CD4-positive, alpha-beta T cell treated with Interleukin-12 subunit alpha and Interleukin-12 subunit beta, for 1 hour (primary cell): ENCODE results near the gene KCNG2.
"Not testable (repeated sequence)": the region's sequence is repeated elsewhere in the genome, so short reads cannot be mapped to it uniquely, and the experiment has no call there.

ENCODE experiments used
- DNase-seq: peaks from one replicate; pipeline ENCODE4 v3.0.0-alpha.2; 2020

Gene KCNG2

GRCh38 chr18:79856119-79857007 is 58.6 kb downstream of the KCNG2 start:
- no peak for DNase-seq

DNA sequence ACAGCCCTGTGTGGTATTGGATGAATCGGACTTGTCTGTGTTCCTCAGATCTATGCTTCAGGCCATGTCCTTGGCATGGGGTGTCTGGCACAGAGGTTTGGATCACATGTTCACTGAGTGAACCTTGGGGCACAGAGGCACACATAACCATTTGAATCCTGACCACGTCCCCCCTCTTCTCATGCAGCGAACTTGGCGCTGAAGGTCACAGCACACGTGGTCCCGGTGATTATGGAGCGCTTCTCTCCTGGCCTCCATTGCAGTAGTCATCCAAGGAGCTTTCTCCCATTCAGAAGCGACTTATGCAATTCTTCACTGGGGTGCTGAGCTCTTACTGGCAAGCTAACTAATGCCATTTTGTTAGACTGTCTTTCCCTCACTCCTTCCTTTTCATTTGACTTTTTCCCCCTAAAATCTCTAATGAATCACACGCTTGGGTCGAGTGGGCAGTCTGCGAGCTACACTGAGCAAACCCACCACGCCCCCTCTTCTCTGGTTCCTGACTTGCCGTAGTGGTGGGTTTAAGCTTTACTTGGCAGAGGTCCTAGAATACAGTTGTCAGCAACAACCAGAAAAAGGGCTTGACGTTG is 59.4 kb downstream of the KCNG2 start:
- no peak for DNase-seq

DNA sequence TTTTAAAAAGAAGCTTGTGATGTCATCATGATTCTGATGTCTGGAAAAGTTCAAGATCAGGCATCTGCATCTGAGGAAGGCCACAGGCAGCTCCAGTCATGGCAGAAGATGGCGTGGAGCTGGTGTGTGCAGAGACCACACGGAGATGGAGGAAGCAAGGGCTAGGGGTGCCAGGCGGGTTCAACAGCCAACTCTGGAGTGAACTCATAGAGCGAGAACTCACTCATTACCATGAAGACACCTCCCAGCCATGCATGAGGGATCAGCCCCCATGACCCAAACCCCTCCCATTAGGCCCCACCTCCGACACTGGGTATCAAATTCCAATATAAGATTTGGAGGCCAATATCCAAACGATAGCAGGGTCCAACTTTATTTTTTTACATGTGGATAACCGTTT is 61.6 kb downstream of the KCNG2 start:
- DNase-seq, result no peak

DNA sequence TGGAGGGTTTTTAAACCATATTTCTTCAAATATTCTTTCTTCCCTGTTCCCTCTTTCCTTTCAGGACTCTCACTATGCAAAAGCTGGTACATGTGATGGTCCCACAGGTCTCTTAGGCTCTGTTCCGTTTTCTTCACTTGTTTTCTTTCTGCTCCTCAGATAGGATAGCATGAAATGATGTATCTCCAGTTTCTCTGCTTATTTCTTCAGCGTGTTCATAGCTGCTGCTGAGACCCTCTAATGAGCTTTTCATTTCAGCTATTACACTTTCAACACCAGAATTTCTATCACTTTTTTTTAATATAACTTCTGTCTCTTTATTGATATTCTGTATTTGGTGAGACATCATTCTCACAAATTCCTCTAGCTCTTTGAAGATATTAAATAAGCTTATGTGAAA is 63.9 kb downstream of the KCNG2 start:
- no peak for DNase-seq

DNA sequence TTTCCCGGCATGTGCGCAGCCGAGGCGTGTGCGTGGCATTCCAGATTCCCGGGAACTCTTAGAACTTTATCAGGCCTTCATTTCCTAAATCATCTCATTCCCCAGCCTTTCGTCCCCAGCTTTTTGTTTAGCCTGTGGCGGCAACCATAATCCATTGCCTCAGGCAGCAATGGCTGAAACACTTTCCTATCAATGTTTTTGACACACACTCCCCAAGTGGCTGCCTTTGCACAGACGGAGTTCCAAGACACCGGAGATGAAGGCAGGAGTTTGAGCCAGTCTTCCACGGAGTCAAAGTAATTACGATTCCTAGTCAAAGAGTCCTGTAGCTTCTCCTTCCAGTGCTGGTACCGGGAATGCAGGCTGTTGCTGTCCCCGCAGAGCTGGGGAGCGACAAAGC is 64.8 kb downstream of the KCNG2 start:
- no peak for DNase-seq

GRCh38 chr18:79863161-79864005 is 65.6 kb downstream of the KCNG2 start:
- no peak for DNase-seq

DNA sequence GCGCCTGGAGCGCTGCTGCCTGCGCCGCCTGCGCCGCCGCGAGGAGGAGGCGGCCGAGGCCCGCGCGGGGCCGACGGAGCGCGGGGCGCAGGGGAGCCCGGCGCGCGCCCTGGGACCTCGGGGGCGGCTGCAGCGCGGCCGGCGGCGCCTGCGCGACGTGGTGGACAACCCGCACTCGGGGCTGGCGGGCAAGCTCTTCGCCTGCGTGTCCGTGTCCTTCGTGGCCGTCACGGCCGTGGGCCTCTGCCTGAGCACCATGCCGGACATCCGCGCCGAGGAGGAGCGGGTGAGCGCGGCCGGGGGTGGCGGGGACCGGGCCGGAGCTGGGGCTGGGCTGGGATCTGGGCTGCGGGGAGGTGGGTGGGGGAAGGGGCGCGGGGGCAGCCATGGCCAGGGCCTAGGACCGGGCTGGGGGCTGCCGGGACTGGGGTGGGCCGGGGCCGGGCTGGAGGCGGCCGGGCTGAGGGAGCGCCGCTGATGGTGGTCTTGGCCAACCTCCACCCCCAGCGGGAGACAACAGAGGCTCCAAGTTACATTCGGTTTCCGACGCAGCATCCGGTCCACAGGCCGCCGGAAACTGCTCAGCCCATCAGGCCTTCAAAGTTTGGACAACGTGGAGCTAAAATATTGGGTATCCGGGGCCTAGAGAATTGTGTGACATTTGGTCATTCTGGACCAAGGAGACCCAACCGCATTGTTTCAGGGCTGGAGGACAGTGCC is 66.4 kb downstream of the KCNG2 start:
- no peak for DNase-seq

GRCh38 chr18:79864955-79865354 is 67.2 kb downstream of the KCNG2 start:
- DNase-seq, result not testable (repeated sequence)

DNA sequence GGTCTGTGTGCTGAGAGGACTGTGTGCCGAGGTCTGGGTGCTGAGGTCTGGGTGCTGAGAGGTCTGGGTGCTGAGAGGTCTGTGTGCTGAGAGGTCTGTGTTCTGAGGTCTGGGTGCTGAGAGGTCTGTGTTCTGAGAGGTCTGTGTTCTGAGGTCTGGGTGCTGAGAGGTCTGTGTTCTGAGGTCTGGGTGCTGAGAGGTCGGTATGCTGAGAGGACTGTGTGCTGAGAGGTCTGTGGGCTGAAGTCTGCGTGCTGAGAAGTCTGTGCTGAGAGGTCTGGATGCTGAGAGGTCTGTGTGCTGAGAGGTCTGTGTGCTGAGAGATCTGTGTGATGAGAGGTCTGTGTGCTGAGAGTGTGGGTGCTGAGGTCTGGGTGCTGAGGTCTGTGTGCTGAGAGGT is 68.2 kb downstream of the KCNG2 start:
- DNase-seq, result not testable (repeated sequence)

DNA sequence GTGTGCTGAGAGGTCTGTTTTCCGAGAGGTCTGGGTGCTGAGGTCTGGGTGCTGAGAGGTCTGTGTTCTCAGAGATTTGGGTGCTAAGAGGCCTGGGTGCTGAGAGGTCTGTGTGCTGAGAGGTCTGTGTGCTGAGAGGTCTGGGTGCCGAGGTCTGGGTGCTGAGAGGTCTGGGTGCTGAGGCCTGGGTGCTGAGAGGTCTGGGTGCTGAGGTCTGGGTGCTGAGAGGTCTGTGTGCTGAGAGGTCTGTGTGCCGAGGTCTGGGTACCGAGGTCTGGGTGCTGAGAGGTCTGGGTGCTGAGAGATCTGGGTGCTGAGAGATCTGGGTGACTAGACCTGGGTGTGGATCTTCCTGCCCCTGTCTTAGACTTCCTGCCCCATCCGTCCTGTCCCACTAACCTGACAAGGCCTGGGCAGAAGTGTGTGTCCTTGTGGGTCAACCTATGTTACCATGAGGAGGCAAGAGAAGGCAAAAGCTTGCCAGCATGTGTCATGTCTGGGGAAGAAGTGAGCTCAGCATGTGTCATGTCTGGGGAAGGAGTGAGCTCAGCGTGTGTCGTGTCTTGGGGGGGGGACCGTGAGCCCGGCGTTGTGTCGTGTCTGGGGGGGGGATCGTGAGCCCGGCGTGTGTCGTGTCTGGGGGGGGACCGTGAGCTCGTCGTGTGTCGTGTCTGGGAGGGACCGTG is 69.3 kb downstream of the KCNG2 start:
- no peak for DNase-seq

DNA sequence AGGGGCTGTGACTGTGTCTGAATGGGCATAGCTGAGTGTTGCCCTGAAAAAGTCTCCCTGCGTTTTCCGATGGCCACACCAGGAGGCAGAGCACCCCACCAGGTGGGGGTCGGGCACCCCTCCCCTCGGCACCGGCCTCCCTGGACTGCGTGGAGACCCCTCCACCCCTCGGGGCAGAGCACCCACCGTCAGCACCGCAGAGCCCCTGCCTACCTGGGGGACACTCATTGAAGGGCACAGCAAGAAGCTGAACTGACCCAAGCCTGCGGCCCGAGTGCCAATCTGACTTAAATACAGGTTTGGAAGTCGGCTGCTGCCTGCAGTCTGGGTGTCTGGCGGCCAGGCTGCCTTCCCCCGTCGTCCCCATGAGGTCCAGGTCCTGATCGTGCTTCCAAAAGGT is 69.9 kb downstream of the KCNG2 start:
- no peak for DNase-seq

DNA sequence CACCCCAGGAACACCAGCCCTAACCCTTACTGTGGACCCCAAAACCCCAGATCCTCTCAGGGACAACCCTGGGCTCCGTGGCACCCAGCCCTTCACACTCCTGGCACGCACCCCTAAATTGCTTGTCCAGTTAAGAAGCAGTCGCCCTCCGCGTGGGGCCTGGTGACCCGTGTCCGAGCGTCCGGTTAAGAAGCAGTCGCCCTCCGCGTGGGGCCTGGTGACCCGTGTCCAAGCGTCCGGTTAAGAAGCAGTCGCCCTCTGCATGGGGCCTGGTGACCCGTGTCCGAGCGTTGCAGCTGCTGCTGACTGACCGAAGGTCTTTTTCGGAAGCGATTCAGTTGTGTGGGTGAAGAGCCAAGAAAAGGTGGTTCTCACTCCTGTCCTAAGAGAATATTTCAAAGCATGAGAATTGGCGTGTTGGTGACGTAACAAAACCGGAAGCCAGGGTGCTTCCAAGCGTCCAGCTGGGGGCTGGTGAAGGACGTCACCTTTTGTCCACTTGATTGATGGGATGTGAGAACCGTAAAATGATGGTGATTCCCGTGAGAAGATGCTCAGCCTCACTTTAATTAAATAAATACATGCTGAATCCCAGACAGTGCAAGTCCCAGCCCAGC is 70.5 kb downstream of the KCNG2 start:
- DNase-seq, result no peak

DNA sequence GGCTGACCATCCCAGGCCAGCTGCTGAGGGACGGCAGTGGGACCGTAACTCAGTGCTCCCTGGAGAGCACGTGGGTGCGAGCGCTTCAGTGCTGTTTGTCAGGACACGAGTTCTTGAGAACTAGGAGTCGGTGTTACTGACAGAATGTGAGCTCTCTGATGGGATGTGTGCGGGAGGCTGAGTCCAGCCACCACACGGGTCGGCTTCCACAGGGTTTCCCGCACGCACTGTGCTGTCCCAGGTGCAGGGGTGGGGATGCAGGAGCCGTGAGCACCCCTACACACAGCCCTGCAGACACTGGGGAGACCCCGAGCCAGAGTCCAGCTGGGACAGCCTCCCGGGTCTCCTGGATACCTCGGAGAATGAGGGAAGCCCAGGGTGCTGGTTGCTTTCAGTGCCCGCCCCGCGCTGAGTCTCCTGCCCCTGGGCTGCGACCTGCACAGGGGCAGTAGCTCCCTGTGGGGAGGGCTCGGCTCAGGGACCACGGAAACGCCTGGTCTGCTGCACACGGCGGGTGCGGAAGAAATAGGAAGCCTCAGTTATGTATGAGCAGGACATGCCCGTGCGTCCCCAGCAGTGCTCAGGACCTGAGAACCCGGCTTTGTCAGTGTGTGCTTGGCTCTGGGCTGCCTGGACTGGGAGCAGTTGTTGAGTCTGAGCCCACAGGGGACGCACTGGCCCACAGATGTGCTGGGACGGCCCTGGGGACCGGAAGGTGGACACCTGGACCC is 71.2 kb downstream of the KCNG2 start:
- no peak for DNase-seq

GRCh38 chr18:79869591-79870300 is 72.0 kb downstream of the KCNG2 start:
- no peak for DNase-seq

DNA sequence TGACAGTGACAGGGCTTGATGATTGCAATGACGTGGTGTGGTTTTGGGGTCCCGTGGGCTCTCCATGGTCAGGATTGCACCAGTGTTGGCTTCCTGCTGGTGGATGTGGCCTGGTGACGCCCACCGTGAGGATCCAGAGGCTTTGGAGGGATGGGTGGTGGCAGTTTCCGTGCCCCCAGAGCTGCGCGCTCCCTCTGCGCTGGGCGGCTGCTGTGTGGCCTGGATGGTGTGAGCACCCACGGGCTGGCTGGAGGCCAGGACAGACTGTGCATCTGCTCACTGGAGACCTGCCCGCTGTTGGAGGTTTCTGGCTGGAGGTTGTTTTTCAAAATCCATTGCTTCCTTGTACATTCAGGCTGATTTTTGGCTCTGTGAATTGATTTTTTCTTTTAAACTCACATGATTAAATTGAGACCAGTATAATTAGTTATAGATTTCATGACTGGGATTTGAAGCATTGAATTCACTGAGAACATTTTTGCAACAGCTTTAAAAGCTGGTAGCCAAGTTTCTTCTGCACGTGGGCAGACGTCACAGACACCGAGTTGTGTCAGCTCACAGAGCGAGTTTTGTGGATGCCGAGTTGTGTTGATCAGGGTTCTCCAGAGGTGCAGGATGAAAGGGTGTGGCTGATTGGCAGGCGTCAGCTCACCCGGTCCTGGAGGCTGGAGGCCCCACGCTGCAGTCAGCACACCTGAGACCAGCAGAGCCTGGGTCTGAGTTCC is 72.7 kb downstream of the KCNG2 start:
- no peak for DNase-seq

- DNase-seq, result no peak
Observed at GRCh38 chr18:79871026-79871390, 73.3 kb downstream of the KCNG2 start.

- DNase-seq, result no peak
Observed at GRCh38 chr18:79871481-79872091, 73.8 kb downstream of the KCNG2 start.

- DNase-seq, result no peak
Observed at GRCh38 chr18:79872527-79873444, 75.0 kb downstream of the KCNG2 start.
